Skeletal muscle tissue (tissue), 4 donors: ENCODE results near the gene SSC5D. TPM values are rescaled to one million over a fixed set of nuclear protein-coding genes. Genes with fewer than 3 reads are reported as not detected.

Source experiments
- H3K27ac ChIP-seq: one replicate; pipeline ENCODE4 v1.7.0; 2013; ENCODE audit warnings: mild to moderate bottlenecking, low read depth, low read length, inconsistent platforms
- H3K27me3 ChIP-seq, 3 donors: one replicate each; pipeline ENCODE4 v1.7.0; 2013; ENCODE audit warnings: low read length in 3 of 3; ENCODE audit not compliant: control insufficient read depth in 3 of 3, insufficient read depth in 3 of 3
- H3K36me3 ChIP-seq, 3 donors: one replicate each; pipeline ENCODE4 v1.7.0; 2013; ENCODE audit warnings: low read length in 3 of 3; ENCODE audit not compliant: control insufficient read depth in 3 of 3, insufficient read depth in 3 of 3
- H3K4me1 ChIP-seq, 3 donors: one replicate each; pipeline ENCODE4 v1.7.0; 2013; ENCODE audit warnings: low read length in 3 of 3, mild to moderate bottlenecking in 3 of 3; ENCODE audit not compliant: control insufficient read depth in 3 of 3, insufficient read depth in 3 of 3
- H3K4me3 ChIP-seq, 3 donors: one replicate each; pipeline ENCODE4 v1.7.0; 2013; ENCODE audit warnings: low read length in 3 of 3
- H3K9ac ChIP-seq, 3 donors: one replicate each; pipeline ENCODE4 v1.7.0; 2013; ENCODE audit warnings: low read length in 3 of 3, mild to moderate bottlenecking in 3 of 3, moderate library complexity in 2 of 3, low read depth in 1 of 3
- H3K9me3 ChIP-seq, 3 donors: one replicate each; pipeline ENCODE4 v1.7.0; 2013; ENCODE audit warnings: low read length in 3 of 3; ENCODE audit not compliant: control insufficient read depth in 3 of 3
- total RNA-seq: library from RNA; depleted of rRNA; stranded (reverse); fragments of >200 nt; gene quantifications from one replicate; pipeline ENCODE4 v1.2.3, GENCODE V29; 2014
- donor health status: Osteomylitis.

Gene SSC5D
- total RNA-seq, 1 donor from 2014 or later, result 17.7 TPM

DNA sequence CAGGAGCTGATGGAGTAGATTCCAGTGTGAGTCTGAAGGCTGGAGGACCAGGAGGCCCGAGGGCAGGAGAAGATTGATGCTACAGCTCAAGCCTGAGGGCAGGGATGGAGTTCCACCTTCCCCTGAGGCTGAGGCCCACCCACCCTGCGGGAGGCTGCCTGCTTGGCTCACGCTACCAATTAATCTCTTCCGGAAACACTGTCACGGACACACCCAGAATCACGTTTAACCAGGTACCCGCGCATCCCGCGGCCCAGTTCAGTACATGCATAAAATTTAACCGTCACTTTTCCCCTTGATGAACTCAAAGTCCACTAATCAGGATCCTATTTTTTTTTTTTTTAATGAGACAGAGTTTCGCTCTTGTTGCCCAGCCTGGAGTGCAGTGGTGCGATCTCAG lies 17.0 kb upstream of the SSC5D start:
- Histone ChIP-seq H3K27me3 (no peaks in the 10 kb centered on the region), H3K27ac (no peak overlapping the region), H3K4me3 (no peak overlapping the region), H3K9me3 (no peaks in the 10 kb centered on the region), H3K4me1 (peaks cover 13 to 20% (median 14%) of the 10 kb centered on the region in 3 donors), H3K36me3 (no peaks in the 10 kb centered on the region), H3K9ac (no peak overlapping the region)

DNA sequence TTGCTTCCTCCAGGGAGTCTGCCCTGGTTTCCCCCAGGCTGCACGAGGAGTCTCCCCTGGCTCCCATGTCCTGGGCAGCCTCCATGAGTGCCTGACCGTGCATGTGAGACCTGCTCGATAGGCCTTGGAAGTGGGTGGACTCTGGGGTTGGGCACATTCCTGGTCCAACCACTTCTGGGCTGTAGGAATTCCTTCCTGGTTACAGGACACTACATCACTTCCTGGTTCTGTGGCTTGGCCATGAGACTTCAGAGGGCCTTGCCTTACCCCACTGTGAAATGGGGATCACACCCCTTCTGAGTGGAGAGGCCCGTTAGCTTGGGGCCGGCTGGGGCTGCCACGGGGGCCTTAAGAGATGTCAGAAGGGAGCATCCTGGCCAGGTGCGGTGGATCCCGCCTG lies 15.8 kb upstream of the SSC5D start:
- Histone ChIP-seq H3K36me3 (no peaks in the 10 kb centered on the region), H3K4me1 (peaks cover 14 to 18% (median 16%) of the 10 kb centered on the region in 3 donors), H3K27ac (peak overlapping the region; percentile 44), H3K9ac (no peak overlapping the region), H3K4me3 (no peak overlapping the region), H3K9me3 (no peaks in the 10 kb centered on the region), H3K27me3 (no peaks in the 10 kb centered on the region)

DNA sequence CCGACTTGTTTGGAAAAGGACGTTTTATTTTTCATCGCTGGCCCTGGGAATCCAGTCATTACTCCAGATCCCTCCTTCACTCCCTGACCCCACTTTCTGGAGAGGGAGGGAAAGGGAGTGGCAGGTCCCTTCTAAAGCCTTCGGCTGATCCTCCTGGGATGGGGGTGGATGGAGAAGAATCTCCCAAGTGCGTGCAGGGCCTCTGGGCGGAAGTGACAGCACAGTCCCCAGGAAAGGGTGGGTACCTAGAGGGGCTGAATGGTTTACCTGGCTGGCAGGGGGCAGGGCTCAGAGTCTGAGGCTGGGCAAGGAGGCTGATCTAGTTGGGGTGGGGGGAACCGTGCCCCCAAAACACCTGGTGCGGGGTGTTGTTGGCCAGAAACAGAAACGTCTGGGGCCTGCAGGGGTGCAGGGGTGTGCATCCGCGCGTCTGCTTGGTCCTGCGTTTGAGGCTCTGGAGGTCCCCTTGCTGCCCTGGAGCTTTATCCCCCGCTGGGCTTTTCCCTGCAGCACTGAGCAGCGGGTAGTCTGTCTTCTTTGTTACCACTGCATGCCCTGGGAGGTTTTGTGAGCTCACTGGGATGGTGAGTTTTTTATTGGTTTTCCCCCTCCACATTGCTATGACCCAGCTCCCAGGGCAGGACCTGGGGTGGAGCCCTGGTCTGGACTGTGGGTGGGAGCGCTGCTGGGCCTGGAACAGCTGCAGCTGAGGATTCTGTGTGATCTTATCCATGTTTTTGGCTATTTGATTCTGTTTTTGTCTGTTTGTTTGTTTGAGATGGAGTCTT lies 14.8 kb upstream of the SSC5D start:
- peaks cover 20 to 23% (median 22%) of the 10 kb centered on the region in 3 donors for H3K4me1 ChIP-seq
- no peaks in the 10 kb centered on the region for H3K9me3 ChIP-seq
- H3K9ac ChIP-seq, result peak overlapping the region in 1 of 3 donors; percentile 50
- peak overlapping the region; percentile 44 for H3K27ac ChIP-seq
- H3K27me3 ChIP-seq, result no peaks in the 10 kb centered on the region
- no peaks in the 10 kb centered on the region for H3K36me3 ChIP-seq
- H3K4me3 ChIP-seq, result no peak overlapping the region

DNA sequence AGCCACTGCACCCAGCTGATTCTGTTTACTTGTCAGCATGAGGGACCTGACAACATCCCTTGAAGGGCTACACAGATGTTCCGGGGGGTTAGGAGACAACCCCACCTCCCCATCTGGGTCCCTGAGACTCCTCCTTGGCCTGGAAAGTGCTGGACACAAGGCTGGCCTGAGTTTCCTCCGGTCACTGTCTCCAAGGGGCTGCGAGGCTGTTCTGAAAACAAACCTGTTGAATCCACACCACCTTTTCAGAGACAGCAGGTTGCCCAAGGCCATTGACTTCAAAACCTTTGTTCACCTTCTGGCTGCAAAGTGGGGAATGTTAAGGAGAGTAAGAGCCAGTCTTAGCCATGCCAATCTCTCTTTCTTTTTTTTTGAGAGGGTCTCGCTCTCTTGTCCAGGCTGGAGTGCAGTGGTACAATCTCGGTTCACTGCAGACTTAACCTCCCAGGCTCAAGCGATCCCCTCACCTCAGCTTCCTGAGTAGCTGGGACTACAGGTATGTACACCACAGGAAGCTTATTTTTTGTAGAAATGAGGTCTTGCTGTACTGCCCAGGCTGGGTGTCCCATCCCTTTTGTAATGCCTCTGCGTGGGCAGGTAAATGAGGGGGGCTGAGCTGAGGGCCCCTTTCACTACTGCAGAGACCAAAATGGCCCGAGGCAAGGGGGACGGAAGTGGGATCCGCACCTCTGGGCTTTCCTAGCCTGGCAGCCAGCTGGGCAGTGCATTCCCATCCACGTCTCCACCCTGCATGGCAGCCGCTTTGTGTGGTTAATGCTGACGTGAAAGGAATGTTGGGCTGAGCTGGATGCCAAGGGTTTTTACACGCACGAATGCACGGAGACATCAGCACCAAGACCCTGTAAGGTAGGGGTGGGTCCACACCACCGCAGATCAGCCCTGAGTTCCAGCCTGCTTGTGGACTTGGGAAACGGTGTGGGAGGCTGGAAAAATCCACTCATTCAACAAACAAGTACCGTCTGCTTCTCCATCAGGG lies 13.7 kb upstream of the SSC5D start:
- no peaks in the 10 kb centered on the region for H3K27me3 ChIP-seq
- no peak overlapping the region for H3K4me3 ChIP-seq
- H3K9me3 ChIP-seq, result no peaks in the 10 kb centered on the region
- peak overlapping the region in 1 of 3 donors; percentile 40 for H3K9ac ChIP-seq
- peaks cover 0 to 2% (median 0%) of the 10 kb centered on the region in 3 donors for H3K36me3 ChIP-seq
- H3K27ac ChIP-seq, result no peak overlapping the region
- H3K4me1 ChIP-seq, result peaks cover 22 to 28% (median 27%) of the 10 kb centered on the region in 3 donors

DNA sequence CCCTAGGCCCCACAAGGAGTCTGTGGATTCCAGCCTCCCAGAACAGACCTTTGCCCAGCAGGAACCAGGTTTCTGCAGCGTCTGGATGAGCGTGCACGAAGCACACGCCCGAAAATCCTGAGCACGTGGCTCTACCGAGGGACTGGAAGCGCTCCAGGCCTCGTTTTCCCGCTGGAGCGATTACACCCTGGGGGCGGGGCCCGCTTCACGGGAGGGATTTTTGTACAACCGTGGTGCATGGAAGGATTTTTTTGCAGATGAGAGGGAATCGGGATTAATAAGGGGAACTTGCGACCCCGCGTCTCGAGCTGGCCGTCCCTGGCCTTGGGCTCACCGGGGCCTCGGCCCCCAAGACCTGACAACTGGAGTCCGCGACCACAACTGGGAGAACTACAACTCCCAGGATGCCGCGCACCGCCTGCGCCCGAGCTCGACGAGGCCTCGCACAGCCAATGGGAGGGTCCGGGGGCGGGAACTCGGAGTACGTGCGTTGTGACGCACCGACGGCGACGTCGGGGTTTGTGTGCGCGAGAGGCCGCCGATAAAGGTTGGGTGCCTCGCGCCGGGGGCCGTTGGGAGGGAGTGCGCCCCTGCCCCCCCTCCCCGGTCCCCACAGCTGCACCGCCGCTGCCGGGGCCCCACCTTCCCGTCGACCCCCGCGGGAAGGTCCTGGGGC lies 12.0 kb upstream of the SSC5D start, which contains the start of gene ZNF628:
Gene ZNF628 (plus strand): TSS at position 518 of the 676 bp plus-strand sequence. CDS start 3,294 bp downstream, outside the sequence.
- Histone ChIP-seq H3K4me3 (peak within 1 kb of the TSS; percentile 85 to 90 (median 87)), H3K9me3 (no peaks in the 10 kb centered on the region), H3K4me1 (peaks cover 22 to 30% (median 28%) of the 10 kb centered on the region in 3 donors), H3K27me3 (no peaks in the 10 kb centered on the region), H3K9ac (peak within 1 kb of the TSS; percentile 67 to 87 (median 86)), H3K36me3 (peaks cover 0 to 3% (median 2%) of the 10 kb centered on the region in 3 donors), H3K27ac (peak within 1 kb of the TSS; percentile 70)

DNA sequence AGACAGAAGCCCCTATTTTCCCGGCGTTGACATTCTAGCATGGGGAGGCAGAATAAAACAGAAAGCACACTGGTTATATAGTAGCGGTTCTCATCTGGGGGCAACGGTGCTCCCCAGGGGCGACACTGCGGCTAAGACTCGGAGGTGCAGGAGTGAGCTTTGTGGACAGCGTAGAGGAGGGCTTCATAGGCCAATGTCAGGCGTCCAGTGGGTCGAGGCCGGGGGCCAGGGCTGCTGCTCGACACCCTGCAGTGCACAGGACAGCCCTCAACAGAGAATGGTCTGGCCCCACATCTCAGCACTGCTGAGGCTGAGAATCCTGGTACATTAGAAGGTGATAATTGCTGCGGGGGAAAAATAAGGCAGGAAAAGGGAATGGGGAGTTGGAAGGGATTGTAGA lies 10.3 kb upstream of the SSC5D start:
- H3K36me3 ChIP-seq, result peaks cover 4 to 7% (median 6%) of the 10 kb centered on the region in 3 donors
- peaks cover 22 to 30% (median 28%) of the 10 kb centered on the region in 3 donors for H3K4me1 ChIP-seq
- no peaks in the 10 kb centered on the region for H3K9me3 ChIP-seq
- no peaks in the 10 kb centered on the region for H3K27me3 ChIP-seq
- H3K27ac ChIP-seq, result no peak overlapping the region
- H3K9ac ChIP-seq, result peak overlapping the region in 2 of 3 donors; percentile 57 to 65
- H3K4me3 ChIP-seq, result peak overlapping the region; percentile 7 to 87 (median 38)

DNA sequence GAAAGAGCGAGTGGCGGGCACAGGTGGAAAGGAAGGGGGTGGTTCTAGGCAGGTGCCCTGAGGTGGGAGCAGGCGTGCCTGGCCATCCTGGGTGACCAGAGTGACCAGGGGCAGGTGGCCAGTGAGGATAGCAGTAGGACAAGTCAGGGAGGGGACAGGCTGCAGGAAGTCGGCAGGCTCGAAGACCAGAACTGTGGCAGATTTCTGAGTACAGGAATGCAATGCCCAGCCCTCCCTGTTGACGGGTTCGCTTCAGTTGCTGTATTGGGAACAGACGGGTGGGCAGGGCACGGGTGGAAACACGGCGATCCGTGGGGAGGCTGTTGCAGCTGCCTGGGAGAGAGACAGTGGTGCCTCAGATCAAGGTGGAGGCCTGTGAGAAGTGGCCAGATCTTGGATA lies 9.9 kb upstream of the SSC5D start:
- Histone ChIP-seq H3K36me3 (peaks cover 4 to 7% (median 6%) of the 10 kb centered on the region in 3 donors), H3K9ac (no peak overlapping the region), H3K4me1 (peaks cover 22 to 30% (median 26%) of the 10 kb centered on the region in 3 donors), H3K4me3 (peak overlapping the region in 1 of 3 donors; percentile 7), H3K27ac (no peak overlapping the region), H3K9me3 (no peaks in the 10 kb centered on the region), H3K27me3 (no peaks in the 10 kb centered on the region)

DNA sequence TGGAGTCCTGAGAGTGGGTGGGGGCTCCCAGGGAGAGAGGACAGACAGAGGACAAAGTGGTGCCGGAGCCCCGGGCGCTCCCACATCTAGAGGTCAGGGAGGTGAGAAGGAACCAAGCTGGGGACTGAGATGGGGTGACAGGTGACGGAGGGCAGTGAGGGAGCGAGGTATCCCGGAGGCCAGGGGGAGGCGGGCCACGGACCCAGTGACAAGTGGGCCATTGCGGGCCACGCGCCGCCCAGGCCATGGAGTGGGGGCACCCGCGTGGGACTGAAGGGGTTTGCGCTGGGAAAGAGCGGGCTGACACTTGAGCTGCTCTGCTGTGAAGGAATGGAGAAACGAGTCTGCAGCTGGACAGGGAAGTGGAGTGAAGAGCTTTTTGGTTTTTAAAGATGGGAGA lies 9.2 kb upstream of the SSC5D start:
- Histone ChIP-seq H3K4me1 (peaks cover 22 to 30% (median 24%) of the 10 kb centered on the region in 3 donors), H3K9ac (no peak overlapping the region), H3K27ac (no peak overlapping the region), H3K36me3 (peaks cover 6 to 9% (median 7%) of the 10 kb centered on the region in 3 donors), H3K4me3 (no peak overlapping the region), H3K9me3 (no peaks in the 10 kb centered on the region), H3K27me3 (no peaks in the 10 kb centered on the region)

DNA sequence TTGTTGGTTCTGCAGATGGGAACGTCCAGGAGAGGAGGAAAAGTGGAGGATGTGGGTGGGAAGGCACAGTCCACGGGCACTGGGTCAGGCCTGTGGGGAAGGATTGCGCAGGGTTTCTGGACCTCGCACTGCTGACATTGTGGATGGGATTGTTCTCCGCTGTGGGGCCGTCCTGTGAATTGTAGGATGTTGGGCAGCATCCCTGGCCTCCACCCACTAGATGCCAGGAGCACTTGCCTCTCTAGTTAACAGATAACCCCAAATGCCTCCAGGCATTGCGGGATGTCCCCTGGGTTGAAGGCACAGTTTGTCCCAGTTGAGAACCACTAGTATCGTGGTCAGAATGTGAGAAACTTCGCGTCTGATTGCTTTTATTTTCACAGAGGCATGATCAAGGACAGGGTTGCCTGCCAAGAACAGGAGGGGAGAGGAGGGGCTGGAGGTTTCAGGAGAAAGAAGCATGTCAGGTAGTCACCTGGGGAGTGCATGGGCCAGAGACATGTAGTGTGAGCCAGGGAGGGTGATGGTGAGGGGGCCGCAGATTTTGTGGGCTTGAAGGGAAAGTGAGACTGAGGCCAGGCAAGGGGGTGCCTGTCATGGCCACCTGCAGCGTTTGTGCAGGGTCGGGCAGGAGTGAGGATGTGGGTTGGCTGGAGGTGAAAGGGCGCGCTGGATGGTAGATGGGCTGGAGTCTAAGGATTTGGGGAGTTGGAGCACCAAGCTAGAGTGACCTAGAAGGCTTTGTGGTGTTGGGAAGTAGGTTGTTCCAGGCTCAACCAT lies 8.6 kb upstream of the SSC5D start:
- H3K27ac ChIP-seq, result no peak overlapping the region
- H3K4me1 ChIP-seq, result peaks cover 22 to 35% (median 30%) of the 10 kb centered on the region in 3 donors
- no peak overlapping the region for H3K9ac ChIP-seq
- H3K36me3 ChIP-seq, result peaks cover 6 to 9% (median 7%) of the 10 kb centered on the region in 3 donors
- H3K4me3 ChIP-seq, result no peak overlapping the region
- no peaks in the 10 kb centered on the region for H3K9me3 ChIP-seq
- H3K27me3 ChIP-seq, result no peaks in the 10 kb centered on the region
